NCI-H2196 treated with DMSO at 0.1 percent for 48 hours (cell line): ENCODE data around the gene KCNMA1.

ENCODE experiments used
- DNase-seq: peaks from one replicate; lab custom pipeline; 2025; ENCODE audit not compliant: unreplicated experiment; lab: John Stamatoyannopoulos, UW

Gene KCNMA1

GRCh38 chr10:77036276-77036675 is 601.3 kb downstream of the KCNMA1 start:
- DNase-seq = no peak

GRCh38 chr10:77034795-77035194 is 602.8 kb downstream of the KCNMA1 start:
- DNase-seq = no peak

- no peak for DNase-seq
Observed at GRCh38 chr10:77034240-77034639, 603.4 kb downstream of the KCNMA1 start.

GRCh38 chr10:77032188-77032570 is 605.4 kb downstream of the KCNMA1 start:
- DNase-seq = no peak

- DNase-seq = no peak
Observed at GRCh38 chr10:77031531-77032187, 605.9 kb downstream of the KCNMA1 start.

- DNase-seq = no peak
Observed at GRCh38 chr10:77030974-77031373, 606.6 kb downstream of the KCNMA1 start.

- DNase-seq = no peak
Observed at GRCh38 chr10:77029777-77030717, 607.6 kb downstream of the KCNMA1 start.

GRCh38 chr10:77028042-77028441 is 609.6 kb downstream of the KCNMA1 start:
- DNase-seq = no peak

- DNase-seq = no peak
Observed at GRCh38 chr10:77027576-77027975, 610.0 kb downstream of the KCNMA1 start.

- DNase-seq = no peak
Observed at GRCh38 chr10:77027141-77027540, 610.5 kb downstream of the KCNMA1 start.

- no peak for DNase-seq
Observed at GRCh38 chr10:77026148-77026547, 611.5 kb downstream of the KCNMA1 start.

- DNase-seq = no peak
Observed at GRCh38 chr10:77024461-77024860, 613.1 kb downstream of the KCNMA1 start.

- no peak for DNase-seq
Observed at GRCh38 chr10:77023396-77023795, 614.2 kb downstream of the KCNMA1 start.

GRCh38 chr10:77022671-77023070 is 614.9 kb downstream of the KCNMA1 start:
- DNase-seq = no peak

- no peak for DNase-seq
Observed at GRCh38 chr10:77021966-77022490, 615.6 kb downstream of the KCNMA1 start.

GRCh38 chr10:77020426-77021040 is 617.1 kb downstream of the KCNMA1 start:
- no peak for DNase-seq

- no peak for DNase-seq
Observed at GRCh38 chr10:77016855-77017254, 620.8 kb downstream of the KCNMA1 start.

- DNase-seq = no peak
Observed at GRCh38 chr10:77016278-77016815, 621.3 kb downstream of the KCNMA1 start.

GRCh38 chr10:77015360-77015759 is 622.2 kb downstream of the KCNMA1 start:
- DNase-seq = no peak

- DNase-seq = no peak
Observed at GRCh38 chr10:77012812-77013500, 624.7 kb downstream of the KCNMA1 start.
